MCF 10A (cell line): Measurements from ENCODE around the gene AMMECR1. TPM values are rescaled to one million over a fixed set of nuclear protein-coding genes. Genes with fewer than 3 reads are reported as not detected.

Source experiments
- BruUV-seq: library from RNA; stranded (reverse); fragments of 400-500 nt; replicated peaks from 2 replicates; lab custom pipeline; 2021; lab: Mats Ljungman, UMichigan
- CTCF ChIA-PET: fragments of 300-600 bp; sonication (Branson Sonifier 250); formaldehyde crosslinking; extraction: SDS; loops from one replicate; lab custom pipeline; 2021; ENCODE audit warnings: antibody characterized with exemption, inconsistent platforms; lab: Yijun Ruan, JAX
- POLR2A ChIA-PET: fragments of 300-600, 350-650 bp; sonication (Branson Sonifier 250); formaldehyde crosslinking; extraction: SDS; loops from one replicate; lab custom pipeline; 2020; ENCODE audit warnings: antibody characterized with exemption, inconsistent platforms; lab: Yijun Ruan, JAX
- DNase-seq: peaks from one replicate; pipeline ENCODE4 v3.0.0-alpha.2; 2018; ENCODE audit not compliant: unreplicated experiment
- H3K27ac Mint-ChIP-seq: one replicate; pipeline ENCODE4 v1.8.0; 2022; ENCODE audit warnings: mild to moderate bottlenecking, low read depth, mixed read lengths; ENCODE audit not compliant: unreplicated experiment
- H3K27me3 Mint-ChIP-seq: one replicate; pipeline ENCODE4 v1.8.0; 2022; ENCODE audit warnings: mixed read lengths; ENCODE audit not compliant: insufficient read depth, unreplicated experiment
- H3K36me3 Mint-ChIP-seq: one replicate; pipeline ENCODE4 v1.8.0; 2022; ENCODE audit warnings: mild to moderate bottlenecking, moderate library complexity, mixed read lengths; ENCODE audit not compliant: insufficient read depth, unreplicated experiment
- H3K4me1 Mint-ChIP-seq: one replicate; pipeline ENCODE4 v1.8.0; 2022; ENCODE audit warnings: mixed read lengths; ENCODE audit not compliant: insufficient read depth, unreplicated experiment
- H3K4me3 Mint-ChIP-seq: one replicate; pipeline ENCODE4 v1.8.0; 2022; ENCODE audit warnings: mild to moderate bottlenecking, moderate library complexity, mixed read lengths; ENCODE audit not compliant: unreplicated experiment
- H3K9me3 Mint-ChIP-seq: one replicate; pipeline ENCODE4 v1.8.0; 2022; ENCODE audit warnings: mixed read lengths; ENCODE audit not compliant: unreplicated experiment
- intact Hi-C: fragments of 100-400 bp; cut with micrococcal nuclease; formaldehyde crosslinking; loops from 2 replicates; pipeline ENCODE4 v1.14.1; 2022
- total RNA-seq: library from RNA; stranded (reverse); gene quantifications from 2 replicates; pipeline ENCODE4 v1.2.3, GENCODE V29; 2022
- TF ChIP-seq, protein P1 (sequence below): fragments of 200-600 bp; IDR thresholded peaks from one replicate; pipeline ENCODE4 v1.8.0; 2022; ENCODE audit warnings: antibody characterized with exemption, mild to moderate bottlenecking; ENCODE audit not compliant: unreplicated experiment

Gene AMMECR1
- total RNA-seq, 1 experiment from 2014 or later: 20.8 TPM

DNA sequence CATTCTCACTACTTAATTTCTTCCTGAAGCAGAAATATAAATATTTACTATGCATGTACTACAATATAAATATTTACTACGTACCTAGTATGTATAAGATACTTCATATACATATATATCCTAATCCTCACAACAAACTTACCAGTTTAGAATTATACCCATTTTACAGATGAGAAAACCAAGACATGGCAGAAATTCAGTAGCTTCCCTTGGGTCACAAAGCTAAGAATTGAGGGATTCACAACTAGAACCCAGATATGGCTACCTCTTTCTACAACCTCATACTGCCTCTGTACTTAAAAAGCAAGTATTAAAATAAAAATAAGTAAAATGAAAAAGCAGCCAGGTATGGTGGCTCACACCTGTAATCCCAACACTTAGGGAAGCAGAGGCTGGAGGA, 65.9 kb downstream of the AMMECR1 start:
- ChIA-PET POLR2A (no interaction called here), CTCF (no interaction called here)
- Mint-ChIP-seq H3K27me3 (peaks cover 69% of the 10 kb centered on the region), H3K4me1 (peaks cover 8% of the 10 kb centered on the region), H3K27ac (no peak overlapping the region), H3K36me3 (no peaks in the 10 kb centered on the region), H3K9me3 (no peaks in the 10 kb centered on the region), H3K4me3 (no peak overlapping the region)
- TF ChIP-seq, protein P1, sequence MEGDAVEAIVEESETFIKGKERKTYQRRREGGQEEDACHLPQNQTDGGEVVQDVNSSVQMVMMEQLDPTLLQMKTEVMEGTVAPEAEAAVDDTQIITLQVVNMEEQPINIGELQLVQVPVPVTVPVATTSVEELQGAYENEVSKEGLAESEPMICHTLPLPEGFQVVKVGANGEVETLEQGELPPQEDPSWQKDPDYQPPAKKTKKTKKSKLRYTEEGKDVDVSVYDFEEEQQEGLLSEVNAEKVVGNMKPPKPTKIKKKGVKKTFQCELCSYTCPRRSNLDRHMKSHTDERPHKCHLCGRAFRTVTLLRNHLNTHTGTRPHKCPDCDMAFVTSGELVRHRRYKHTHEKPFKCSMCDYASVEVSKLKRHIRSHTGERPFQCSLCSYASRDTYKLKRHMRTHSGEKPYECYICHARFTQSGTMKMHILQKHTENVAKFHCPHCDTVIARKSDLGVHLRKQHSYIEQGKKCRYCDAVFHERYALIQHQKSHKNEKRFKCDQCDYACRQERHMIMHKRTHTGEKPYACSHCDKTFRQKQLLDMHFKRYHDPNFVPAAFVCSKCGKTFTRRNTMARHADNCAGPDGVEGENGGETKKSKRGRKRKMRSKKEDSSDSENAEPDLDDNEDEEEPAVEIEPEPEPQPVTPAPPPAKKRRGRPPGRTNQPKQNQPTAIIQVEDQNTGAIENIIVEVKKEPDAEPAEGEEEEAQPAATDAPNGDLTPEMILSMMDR: no peak
- no TSS peak for BruUV-seq
- intact Hi-C loops: no loop called here
- DNase-seq: no peak

DNA sequence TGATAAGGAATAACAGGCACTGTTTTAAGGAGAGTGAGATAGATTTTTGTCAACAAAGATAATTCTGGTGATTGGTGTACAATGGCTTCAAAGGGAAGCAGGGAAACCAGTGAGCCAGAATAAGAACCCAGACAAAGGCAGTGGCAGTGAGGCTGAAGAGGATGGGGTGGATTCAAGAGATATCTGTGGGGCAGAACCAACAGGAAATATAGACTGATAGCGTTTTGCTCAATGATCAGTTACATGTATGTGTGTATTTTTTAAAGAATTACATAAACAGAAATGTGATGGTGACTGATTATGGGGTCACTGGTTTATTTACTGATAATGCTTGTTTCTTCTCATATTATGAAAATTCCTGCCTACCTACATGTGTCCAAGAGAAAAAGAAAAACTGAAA, 66.4 kb downstream of the AMMECR1 start:
- BruUV-seq: no TSS peak
- Mint-ChIP-seq H3K4me3 (no peak overlapping the region), H3K36me3 (no peaks in the 10 kb centered on the region), H3K4me1 (peaks cover 8% of the 10 kb centered on the region), H3K27ac (no peak overlapping the region), H3K9me3 (no peaks in the 10 kb centered on the region), H3K27me3 (peaks cover 73% of the 10 kb centered on the region)
- TF ChIP-seq, protein P1: no peak
- CTCF ChIA-PET: no interaction called here
- intact Hi-C loops: no loop called here
- POLR2A ChIA-PET: interaction anchor here (0.9 to 1.6 kb wide), 2 partner anchors 10 to 67 kb away, joined by 3 read pairs; partner anchors contain the start of gene AMMECR1
- no peak for DNase-seq

DNA sequence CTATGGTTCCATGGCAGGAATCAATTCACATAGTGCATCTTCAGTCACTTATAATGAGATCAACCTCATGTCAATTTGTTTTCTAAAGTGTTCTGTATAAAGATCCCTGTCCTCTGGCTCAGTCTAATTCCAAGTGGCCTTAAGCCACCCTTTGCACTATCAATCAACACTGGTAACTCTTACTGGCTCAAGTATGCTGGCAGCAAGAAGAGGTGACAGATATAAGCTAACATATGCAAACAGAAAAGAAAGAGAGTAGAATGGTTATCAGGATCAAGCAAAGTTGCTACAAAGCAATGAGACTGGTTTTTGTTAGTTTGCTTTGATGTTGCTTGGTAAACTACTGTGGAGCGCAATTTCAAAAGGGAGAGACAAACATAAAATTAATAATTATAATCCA, 67.0 kb downstream of the AMMECR1 start:
- no peaks in the 10 kb centered on the region for H3K36me3 Mint-ChIP-seq
- no peaks in the 10 kb centered on the region for H3K9me3 Mint-ChIP-seq
- H3K4me1 Mint-ChIP-seq: peaks cover 8% of the 10 kb centered on the region
- ChIA-PET CTCF (interaction anchor here (0.7 kb wide), 1 partner anchor 1195 kb away, joined by 3 read pairs; no protein-coding TSS in a partner anchor), POLR2A (interaction anchor here (0.9 to 1.6 kb wide), 2 partner anchors 9 to 68 kb away, joined by 3 read pairs; partner anchors contain the start of gene AMMECR1)
- TF ChIP-seq, protein P1: no peak
- H3K4me3 Mint-ChIP-seq: no peak overlapping the region
- intact Hi-C loops: no loop called here
- BruUV-seq: no TSS peak
- H3K27me3 Mint-ChIP-seq: peaks cover 79% of the 10 kb centered on the region
- DNase-seq: no peak
- H3K27ac Mint-ChIP-seq: no peak overlapping the region

DNA sequence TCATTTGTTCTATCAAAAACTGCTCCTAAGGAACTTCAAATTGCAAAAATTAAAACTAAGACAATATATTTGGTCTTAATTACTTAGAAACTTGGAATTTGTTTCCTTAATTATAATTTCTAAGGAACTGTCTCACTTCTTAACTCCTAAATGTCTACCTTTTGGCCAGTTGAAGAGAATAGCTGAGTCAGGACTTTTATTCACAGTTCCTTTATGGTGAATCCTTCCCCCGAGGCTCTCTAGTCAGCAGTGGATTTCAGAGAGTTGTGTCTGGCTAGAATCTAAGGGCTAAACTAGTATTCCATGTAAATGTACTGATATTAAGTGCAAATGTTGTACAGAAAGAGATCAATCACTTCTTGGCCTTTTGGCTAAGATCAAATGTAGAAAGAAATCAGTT, 69.3 kb downstream of the AMMECR1 start:
- DNase-seq: no peak
- TF ChIP-seq, protein P1: no peak
- Mint-ChIP-seq H3K36me3 (no peaks in the 10 kb centered on the region), H3K4me1 (peaks cover 17% of the 10 kb centered on the region), H3K9me3 (no peaks in the 10 kb centered on the region), H3K4me3 (no peak overlapping the region), H3K27me3 (peaks cover 77% of the 10 kb centered on the region), H3K27ac (no peak overlapping the region)
- BruUV-seq: no TSS peak
- POLR2A ChIA-PET: interaction anchor here (0.5 to 1.2 kb wide), 3 partner anchors 13 to 331 kb away, joined by 3 read pairs; no protein-coding TSS in a partner anchor
- CTCF ChIA-PET: interaction anchor here (0.6 kb wide), 1 partner anchor 79 kb away, joined by 3 read pairs; no protein-coding TSS in a partner anchor
- intact Hi-C loops: no loop called here
